HEK293 (cell line): ENCODE data around the gene BMP4.

Source experiments
- CTCF ChIA-PET: fragments of 350-600 bp; formaldehyde crosslinking; extraction: SDS; loops from one replicate; lab custom pipeline; 2021; ENCODE audit warnings: antibody characterized with exemption; lab: Yijun Ruan, JAX
- POLR2A ChIA-PET: fragments of 300-600 bp; formaldehyde crosslinking; extraction: SDS; loops from one replicate; lab custom pipeline; 2020; ENCODE audit warnings: antibody characterized with exemption, inconsistent platforms; lab: Yijun Ruan, JAX
- H3K27ac ChIP-seq: fragments of 200-500 bp; sonication (Bioruptor generic); 2 replicates; pipeline ENCODE4 v1.5.1; 2014; ENCODE audit warnings: low read depth, low read length, control low read depth, inconsistent platforms; ENCODE audit errors: extremely low read depth
- H3K36me3 ChIP-seq, 2 experiments: fragments of 200-500 bp in 1 of 2; sonication (Bioruptor generic) in 1 of 2; 1 replicate in 1 of 2; 2 replicates in 1 of 2; pipeline ENCODE4 v1.5.1; 2014 to 2017; ENCODE audit warnings: inconsistent platforms in 2 of 2, low read length in 2 of 2; ENCODE audit not compliant: control insufficient read depth in 2 of 2, insufficient read depth in 1 of 2
- H3K4me1 ChIP-seq: fragments of 200-500 bp; sonication (Bioruptor generic); 2 replicates; pipeline ENCODE4 v1.5.1; 2014; ENCODE audit warnings: mild to moderate bottlenecking, low read length, inconsistent platforms; ENCODE audit not compliant: control insufficient read depth, insufficient read depth
- H3K4me3 ChIP-seq: 2 replicates; pipeline ENCODE4 v1.5.1; 2011; ENCODE audit warnings: low read depth, mild to moderate bottlenecking, control low read depth, low read length, moderate library complexity
- H3K9me3 ChIP-seq: fragments of 200-500 bp; sonication (Bioruptor generic); 2 replicates; pipeline ENCODE4 v1.5.1; 2014; ENCODE audit warnings: low read depth, low read length, inconsistent platforms; ENCODE audit not compliant: control insufficient read depth, insufficient read depth
- FEZF1 ChIP-seq: fragments of 450-650 bp; formaldehyde crosslinking; IDR thresholded peaks from 2 replicates; pipeline ENCODE4 v1.5.1; 2016; ENCODE audit warnings: missing biosample characterization, missing genetic modification characterization
- GFI1B ChIP-seq: fragments of 450-650 bp; formaldehyde crosslinking; IDR thresholded peaks from 2 replicates; pipeline ENCODE4 v1.5.1; 2016; ENCODE audit warnings: missing biosample characterization, missing genetic modification characterization
- KLF17 ChIP-seq: fragments of 450-650 bp; formaldehyde crosslinking; IDR thresholded peaks from 2 replicates; pipeline ENCODE4 v1.5.1; 2016; ENCODE audit warnings: missing biosample characterization, missing genetic modification characterization
- KLF8 ChIP-seq: fragments of 450-650 bp; formaldehyde crosslinking; IDR thresholded peaks from 2 replicates; pipeline ENCODE4 v1.5.1; 2016; ENCODE audit warnings: missing biosample characterization, missing genetic modification characterization
- SETDB1 ChIP-seq: IDR thresholded peaks from one replicate; pipeline ENCODE4 v1.6.1; 2017; ENCODE audit warnings: mild to moderate bottlenecking, low read length, moderate library complexity, mixed read lengths; ENCODE audit not compliant: insufficient read length
- SP7 ChIP-seq: fragments of 450-650 bp; formaldehyde crosslinking; IDR thresholded peaks from 2 replicates; pipeline ENCODE4 v1.5.1; 2016; ENCODE audit warnings: missing biosample characterization, missing genetic modification characterization
- ZBTB1 ChIP-seq: fragments of 450-650 bp; formaldehyde crosslinking; IDR thresholded peaks from 2 replicates; pipeline ENCODE4 v1.5.1; 2016; ENCODE audit warnings: missing biosample characterization, missing genetic modification characterization
- ZBTB17 ChIP-seq: fragments of 450-650 bp; formaldehyde crosslinking; IDR thresholded peaks from 2 replicates; pipeline ENCODE4 v1.5.1; 2016; ENCODE audit warnings: missing biosample characterization, missing genetic modification characterization
- ZBTB48 ChIP-seq: fragments of 450-650 bp; formaldehyde crosslinking; IDR thresholded peaks from 2 replicates; pipeline ENCODE4 v1.5.1; 2016; ENCODE audit warnings: missing biosample characterization, missing genetic modification characterization
- ZFP37 ChIP-seq: fragments of 450-650 bp; formaldehyde crosslinking; IDR thresholded peaks from 2 replicates; pipeline ENCODE4 v1.5.1; 2016; ENCODE audit warnings: missing biosample characterization, missing genetic modification characterization
- ZNF211 ChIP-seq: fragments of 450-650 bp; formaldehyde crosslinking; IDR thresholded peaks from 2 replicates; pipeline ENCODE4 v1.5.1; 2016; ENCODE audit warnings: low read depth, missing biosample characterization, missing genetic modification characterization
- ZNF221 ChIP-seq: fragments of 450-650 bp; formaldehyde crosslinking; IDR thresholded peaks from 2 replicates; pipeline ENCODE4 v1.5.1; 2017; ENCODE audit warnings: missing biosample characterization, missing genetic modification characterization, borderline replicate concordance
- ZNF335 ChIP-seq: fragments of 450-650 bp; formaldehyde crosslinking; conservative IDR thresholded peaks from 2 replicates; pipeline ENCODE4 v1.5.1; 2016; ENCODE audit warnings: missing biosample characterization, missing genetic modification characterization
- ZNF341 ChIP-seq: fragments of 450-650 bp; formaldehyde crosslinking; IDR thresholded peaks from 2 replicates; pipeline ENCODE4; 2016; ENCODE audit warnings: low read depth, missing biosample characterization, missing genetic modification characterization
- ZNF366 ChIP-seq: fragments of 450-650 bp; formaldehyde crosslinking; conservative IDR thresholded peaks from 2 replicates; pipeline ENCODE4 v1.5.1; 2016; ENCODE audit warnings: missing biosample characterization, missing genetic modification characterization
- ZNF521 ChIP-seq: fragments of 450-650 bp; formaldehyde crosslinking; IDR thresholded peaks from 2 replicates; pipeline ENCODE4 v1.5.1; 2017; ENCODE audit warnings: missing biosample characterization, mild to moderate bottlenecking, missing genetic modification characterization
- ZNF600 ChIP-seq: fragments of 450-650 bp; formaldehyde crosslinking; IDR thresholded peaks from 2 replicates; pipeline ENCODE4 v1.5.1; 2016; ENCODE audit warnings: missing biosample characterization, missing genetic modification characterization
- ZNF610 ChIP-seq: fragments of 450-650 bp; formaldehyde crosslinking; IDR thresholded peaks from 2 replicates; pipeline ENCODE4 v1.5.1; 2016; ENCODE audit warnings: missing biosample characterization, missing genetic modification characterization, borderline replicate concordance
- ZNF777 ChIP-seq: fragments of 450-650 bp; formaldehyde crosslinking; IDR thresholded peaks from 2 replicates; pipeline ENCODE4 v1.5.1; 2017; ENCODE audit warnings: missing biosample characterization, missing genetic modification characterization, borderline replicate concordance
- ZNF837 ChIP-seq: fragments of 450-650 bp; formaldehyde crosslinking; IDR thresholded peaks from 2 replicates; pipeline ENCODE4 v1.5.1; 2016; ENCODE audit warnings: missing biosample characterization, missing genetic modification characterization
- ZSCAN5A ChIP-seq: fragments of 450-650 bp; formaldehyde crosslinking; IDR thresholded peaks from 2 replicates; pipeline ENCODE4 v1.5.1; 2016; ENCODE audit warnings: missing biosample characterization, missing genetic modification characterization
- ZXDB ChIP-seq: fragments of 450-650 bp; formaldehyde crosslinking; IDR thresholded peaks from 2 replicates; pipeline ENCODE4 v1.5.1; 2016; ENCODE audit warnings: missing biosample characterization, missing genetic modification characterization
- TF ChIP-seq, protein P1 (sequence below): fragments of 450-650 bp; formaldehyde crosslinking; IDR thresholded peaks from 2 replicates; pipeline ENCODE4 v1.5.1; 2017; ENCODE audit warnings: missing biosample characterization, missing genetic modification characterization
- TF ChIP-seq, protein P2 (sequence below): fragments of 450-650 bp; formaldehyde crosslinking; conservative IDR thresholded peaks from 2 replicates; pipeline ENCODE4 v1.5.1; 2016; ENCODE audit warnings: low read depth, missing biosample characterization, missing genetic modification characterization
- TF ChIP-seq, protein P3 (sequence below): fragments of 450-650 bp; formaldehyde crosslinking; IDR thresholded peaks from 2 replicates; pipeline ENCODE4 v1.5.1; 2016; ENCODE audit warnings: missing biosample characterization, missing genetic modification characterization

The BMP4 gene

GRCh38 chr14:53953002-53953827, 3.4 kb downstream of the BMP4 start (continued):
- TF ChIP-seq, protein P1, sequence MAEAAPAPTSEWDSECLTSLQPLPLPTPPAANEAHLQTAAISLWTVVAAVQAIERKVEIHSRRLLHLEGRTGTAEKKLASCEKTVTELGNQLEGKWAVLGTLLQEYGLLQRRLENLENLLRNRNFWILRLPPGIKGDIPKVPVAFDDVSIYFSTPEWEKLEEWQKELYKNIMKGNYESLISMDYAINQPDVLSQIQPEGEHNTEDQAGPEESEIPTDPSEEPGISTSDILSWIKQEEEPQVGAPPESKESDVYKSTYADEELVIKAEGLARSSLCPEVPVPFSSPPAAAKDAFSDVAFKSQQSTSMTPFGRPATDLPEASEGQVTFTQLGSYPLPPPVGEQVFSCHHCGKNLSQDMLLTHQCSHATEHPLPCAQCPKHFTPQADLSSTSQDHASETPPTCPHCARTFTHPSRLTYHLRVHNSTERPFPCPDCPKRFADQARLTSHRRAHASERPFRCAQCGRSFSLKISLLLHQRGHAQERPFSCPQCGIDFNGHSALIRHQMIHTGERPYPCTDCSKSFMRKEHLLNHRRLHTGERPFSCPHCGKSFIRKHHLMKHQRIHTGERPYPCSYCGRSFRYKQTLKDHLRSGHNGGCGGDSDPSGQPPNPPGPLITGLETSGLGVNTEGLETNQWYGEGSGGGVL (tag by site-specific recombination): peak; percentile 74; the same call in 1 of the 2 replicates
- TF ChIP-seq ZFP37 (tag by site-specific recombination): no peak
- TF ChIP-seq, protein P2, sequence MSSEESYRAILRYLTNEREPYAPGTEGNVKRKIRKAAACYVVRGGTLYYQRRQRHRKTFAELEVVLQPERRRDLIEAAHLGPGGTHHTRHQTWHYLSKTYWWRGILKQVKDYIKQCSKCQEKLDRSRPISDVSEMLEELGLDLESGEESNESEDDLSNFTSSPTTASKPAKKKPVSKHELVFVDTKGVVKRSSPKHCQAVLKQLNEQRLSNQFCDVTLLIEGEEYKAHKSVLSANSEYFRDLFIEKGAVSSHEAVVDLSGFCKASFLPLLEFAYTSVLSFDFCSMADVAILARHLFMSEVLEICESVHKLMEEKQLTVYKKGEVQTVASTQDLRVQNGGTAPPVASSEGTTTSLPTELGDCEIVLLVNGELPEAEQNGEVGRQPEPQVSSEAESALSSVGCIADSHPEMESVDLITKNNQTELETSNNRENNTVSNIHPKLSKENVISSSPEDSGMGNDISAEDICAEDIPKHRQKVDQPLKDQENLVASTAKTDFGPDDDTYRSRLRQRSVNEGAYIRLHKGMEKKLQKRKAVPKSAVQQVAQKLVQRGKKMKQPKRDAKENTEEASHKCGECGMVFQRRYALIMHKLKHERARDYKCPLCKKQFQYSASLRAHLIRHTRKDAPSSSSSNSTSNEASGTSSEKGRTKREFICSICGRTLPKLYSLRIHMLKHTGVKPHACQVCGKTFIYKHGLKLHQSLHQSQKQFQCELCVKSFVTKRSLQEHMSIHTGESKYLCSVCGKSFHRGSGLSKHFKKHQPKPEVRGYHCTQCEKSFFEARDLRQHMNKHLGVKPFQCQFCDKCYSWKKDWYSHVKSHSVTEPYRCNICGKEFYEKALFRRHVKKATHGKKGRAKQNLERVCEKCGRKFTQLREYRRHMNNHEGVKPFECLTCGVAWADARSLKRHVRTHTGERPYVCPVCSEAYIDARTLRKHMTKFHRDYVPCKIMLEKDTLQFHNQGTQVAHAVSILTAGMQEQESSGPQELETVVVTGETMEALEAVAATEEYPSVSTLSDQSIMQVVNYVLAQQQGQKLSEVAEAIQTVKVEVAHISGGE (tag by site-specific recombination): peak; percentile 67
- no peak for TF ChIP-seq ZNF521
- TF ChIP-seq ZNF335 (tag by site-specific recombination): peak; percentile 85
- TF ChIP-seq ZNF600 (tag by site-specific recombination): peak; percentile 87
- TF ChIP-seq ZBTB17 (tag by site-specific recombination): peak; percentile 69; the same call in 1 of the 2 replicates
- TF ChIP-seq ZNF366: peak; percentile 54
- TF ChIP-seq ZNF221: no peak
- TF ChIP-seq ZNF777 (tag by site-specific recombination): peak; percentile 64; the same call in 1 of the 2 replicates
- no peak for TF ChIP-seq KLF17 (tag by site-specific recombination)
- TF ChIP-seq FEZF1 (tag by site-specific recombination): peak; percentile 48
- TF ChIP-seq SETDB1: no peak
- peak; percentile 84 for TF ChIP-seq ZNF341 (tag by site-specific recombination)
- TF ChIP-seq ZBTB1 (tag by site-specific recombination): no peak
- TF ChIP-seq SP7 (tag by site-specific recombination): no peak; the same call in 1 of the 2 replicates
- TF ChIP-seq ZNF610 (tag by site-specific recombination): no peak
- TF ChIP-seq ZNF837 (tag by site-specific recombination): no peak
- peak; percentile 61; the same call in 1 of the 2 replicates for TF ChIP-seq ZXDB (tag by site-specific recombination)
- no peak for TF ChIP-seq KLF8 (tag by site-specific recombination)
- TF ChIP-seq ZBTB48 (tag by site-specific recombination): peak; percentile 90

DNA sequence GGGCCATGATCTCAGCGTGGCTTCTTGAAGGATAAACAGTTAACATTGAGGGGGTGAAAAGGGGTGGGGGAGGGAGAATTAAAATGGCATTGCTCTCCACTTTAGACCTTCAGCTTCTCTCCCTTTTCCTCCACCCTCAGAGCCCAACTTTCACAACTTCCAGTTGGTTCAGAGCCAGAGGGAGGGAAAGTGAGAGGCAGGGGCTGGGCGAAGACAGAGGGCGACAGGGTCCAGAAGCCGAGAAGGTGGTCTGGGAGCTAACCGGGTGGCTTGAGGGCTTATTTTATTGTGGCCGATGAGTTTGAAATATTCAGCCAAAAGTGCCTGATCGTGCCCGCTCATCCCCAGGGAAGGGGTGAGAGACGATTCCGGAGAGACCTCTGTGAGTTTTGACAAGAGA, 4.1 kb downstream of the BMP4 start:
- Histone ChIP-seq H3K4me1 (peaks cover 14% of the 10 kb centered on the region), H3K36me3 (peaks cover 0 to 20% of the 10 kb centered on the region in 2 experiments; a peak in 1 of 3 replicates), H3K27ac (peak overlapping the region; percentile 88), H3K4me3 (peak overlapping the region; percentile 37), H3K9me3 (no peaks in the 10 kb centered on the region)
- CTCF ChIA-PET: interaction anchor here (0.6 kb wide), 1 partner anchor 22 kb away, joined by 3 read pairs; no protein-coding TSS in a partner anchor
- POLR2A ChIA-PET: interaction anchor here (1.3 kb wide), 1 partner anchor 49 kb away, joined by 4 read pairs; no protein-coding TSS in a partner anchor
- TF ChIP-seq ZNF211: no peak
- no peak for TF ChIP-seq ZSCAN5A (tag by site-specific recombination)
- TF ChIP-seq, protein P3, sequence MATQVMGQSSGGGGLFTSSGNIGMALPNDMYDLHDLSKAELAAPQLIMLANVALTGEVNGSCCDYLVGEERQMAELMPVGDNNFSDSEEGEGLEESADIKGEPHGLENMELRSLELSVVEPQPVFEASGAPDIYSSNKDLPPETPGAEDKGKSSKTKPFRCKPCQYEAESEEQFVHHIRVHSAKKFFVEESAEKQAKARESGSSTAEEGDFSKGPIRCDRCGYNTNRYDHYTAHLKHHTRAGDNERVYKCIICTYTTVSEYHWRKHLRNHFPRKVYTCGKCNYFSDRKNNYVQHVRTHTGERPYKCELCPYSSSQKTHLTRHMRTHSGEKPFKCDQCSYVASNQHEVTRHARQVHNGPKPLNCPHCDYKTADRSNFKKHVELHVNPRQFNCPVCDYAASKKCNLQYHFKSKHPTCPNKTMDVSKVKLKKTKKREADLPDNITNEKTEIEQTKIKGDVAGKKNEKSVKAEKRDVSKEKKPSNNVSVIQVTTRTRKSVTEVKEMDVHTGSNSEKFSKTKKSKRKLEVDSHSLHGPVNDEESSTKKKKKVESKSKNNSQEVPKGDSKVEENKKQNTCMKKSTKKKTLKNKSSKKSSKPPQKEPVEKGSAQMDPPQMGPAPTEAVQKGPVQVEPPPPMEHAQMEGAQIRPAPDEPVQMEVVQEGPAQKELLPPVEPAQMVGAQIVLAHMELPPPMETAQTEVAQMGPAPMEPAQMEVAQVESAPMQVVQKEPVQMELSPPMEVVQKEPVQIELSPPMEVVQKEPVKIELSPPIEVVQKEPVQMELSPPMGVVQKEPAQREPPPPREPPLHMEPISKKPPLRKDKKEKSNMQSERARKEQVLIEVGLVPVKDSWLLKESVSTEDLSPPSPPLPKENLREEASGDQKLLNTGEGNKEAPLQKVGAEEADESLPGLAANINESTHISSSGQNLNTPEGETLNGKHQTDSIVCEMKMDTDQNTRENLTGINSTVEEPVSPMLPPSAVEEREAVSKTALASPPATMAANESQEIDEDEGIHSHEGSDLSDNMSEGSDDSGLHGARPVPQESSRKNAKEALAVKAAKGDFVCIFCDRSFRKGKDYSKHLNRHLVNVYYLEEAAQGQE (tag by site-specific recombination): no peak
- no peak for TF ChIP-seq GFI1B (tag by site-specific recombination)
